Calu3 (cell line): ENCODE results near the gene PRPF8. TPM values are rescaled to one million over a fixed set of nuclear protein-coding genes. Genes with fewer than 3 reads are reported as not detected.

Experiments
- BruUV-seq: library from RNA; stranded (reverse); fragments of 400-500 nt; replicated peaks from 2 replicates; lab custom pipeline; 2021; lab: Mats Ljungman, UMichigan
- CTCF ChIA-PET: fragments of 300-600 bp; sonication (Branson Sonifier 250); formaldehyde crosslinking; loops from one replicate; lab custom pipeline; 2022; ENCODE audit warnings: antibody characterized with exemption; lab: Charles Lee
- DNase-seq: peaks from one replicate; pipeline ENCODE4 v3.0.0; 2022
- H3K27ac Mint-ChIP-seq: one replicate; pipeline ENCODE4 v1.8.0; 2022; ENCODE audit warnings: mixed read lengths; ENCODE audit not compliant: unreplicated experiment
- H3K27me3 Mint-ChIP-seq: one replicate; pipeline ENCODE4 v1.8.0; 2022; ENCODE audit warnings: mixed read lengths; ENCODE audit not compliant: unreplicated experiment
- H3K36me3 Mint-ChIP-seq: one replicate; pipeline ENCODE4 v1.8.0; 2022; ENCODE audit warnings: mild to moderate bottlenecking, moderate library complexity, mixed read lengths; ENCODE audit not compliant: insufficient read depth, unreplicated experiment
- H3K4me1 Mint-ChIP-seq: one replicate; pipeline ENCODE4 v1.8.0; 2022; ENCODE audit warnings: mild to moderate bottlenecking, low read depth, mixed read lengths; ENCODE audit not compliant: unreplicated experiment
- H3K4me3 Mint-ChIP-seq: one replicate; pipeline ENCODE4 v1.8.0; 2022; ENCODE audit warnings: mild to moderate bottlenecking, low read depth, moderate library complexity, mixed read lengths; ENCODE audit not compliant: unreplicated experiment
- H3K9me3 Mint-ChIP-seq: one replicate; pipeline ENCODE4 v1.8.0; 2022; ENCODE audit warnings: low read depth, mixed read lengths; ENCODE audit not compliant: unreplicated experiment
- CTCF ChIP-seq: fragments of 200-600 bp; IDR thresholded peaks from one replicate; pipeline ENCODE4 v1.8.0; 2022; ENCODE audit warnings: antibody characterized with exemption; ENCODE audit not compliant: unreplicated experiment
- intact Hi-C: fragments of 100-400 bp; cut with micrococcal nuclease; formaldehyde crosslinking; loops from one replicate; pipeline ENCODE4 v1.10.0; 2022; ENCODE audit not compliant: unreplicated experiment
- total RNA-seq: library from RNA; stranded (reverse); gene quantifications from 2 replicates; pipeline ENCODE4 v1.2.3, GENCODE V29; 2022

Gene PRPF8
- total RNA-seq, 1 experiment from 2014 or later: 206 TPM

- Mint-ChIP-seq H3K27ac (no peak overlapping the region), H3K4me3 (no peak overlapping the region), H3K36me3 (no peaks in the 10 kb centered on the region)
Measured at GRCh38 chr17:1620486-1620885, 64.2 kb downstream of the PRPF8 start.

DNA sequence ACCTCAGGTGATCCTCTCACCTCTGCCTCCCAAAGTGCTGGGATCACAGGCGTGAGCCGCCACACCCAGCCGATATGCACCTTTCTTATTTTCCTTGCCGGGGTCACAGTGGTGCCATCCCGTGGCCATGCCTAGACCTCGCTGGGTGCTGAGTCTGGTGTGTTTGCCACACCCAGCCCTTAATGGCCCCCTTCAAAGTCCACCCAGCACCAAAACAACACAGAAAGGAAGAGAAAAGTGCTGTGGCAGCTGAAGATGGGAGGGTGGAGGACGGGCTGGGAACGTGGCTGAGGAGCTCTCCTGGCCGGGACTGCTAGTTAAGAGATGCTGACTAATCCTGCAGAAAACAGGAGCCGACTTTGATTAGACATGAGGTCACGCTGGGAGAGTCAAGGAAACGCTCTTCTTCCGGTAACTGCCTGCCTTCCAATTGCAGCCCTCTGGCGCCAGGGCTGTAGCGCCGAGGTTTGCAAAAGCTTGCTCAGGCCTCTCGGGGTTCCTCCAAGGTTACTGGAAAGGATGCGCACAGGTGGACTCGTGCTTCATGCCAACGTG lies 67.0 kb downstream of the PRPF8 start:
- BruUV-seq: no TSS peak
- Mint-ChIP-seq H3K4me1 (peaks cover 8% of the 10 kb centered on the region), H3K27ac (peak overlapping the region; percentile 47), H3K4me3 (peak overlapping the region; percentile 34), H3K36me3 (no peaks in the 10 kb centered on the region), H3K27me3 (no peaks in the 10 kb centered on the region), H3K9me3 (no peaks in the 10 kb centered on the region)
- TF ChIP-seq CTCF: no peak
- intact Hi-C loops: no loop called here
- DNase-seq: peak; percentile 61
- CTCF ChIA-PET: interaction anchor here (0.5 to 1.2 kb wide), 3 partner anchors 13 to 541 kb away, joined by 3 to 6 read pairs (median 4); no protein-coding TSS in a partner anchor

More at GRCh38 chr17:1620486-1620885, 64.2 kb downstream of the PRPF8 start:
- no peak for TF ChIP-seq CTCF
- H3K4me1 Mint-ChIP-seq: peaks cover 8% of the 10 kb centered on the region
- no peaks in the 10 kb centered on the region for H3K27me3 Mint-ChIP-seq
- CTCF ChIA-PET: no interaction called here
- intact Hi-C loops: no loop called here
- H3K9me3 Mint-ChIP-seq: no peaks in the 10 kb centered on the region
- BruUV-seq: no TSS peak
- DNase-seq: no peak

- no peaks in the 10 kb centered on the region for H3K9me3 Mint-ChIP-seq
- H3K4me3 Mint-ChIP-seq: no peak overlapping the region
- TF ChIP-seq CTCF: no peak
- CTCF ChIA-PET: interaction anchor here (0.7 kb wide), 1 partner anchor 9 kb away, joined by 10 read pairs; no protein-coding TSS in a partner anchor
- H3K36me3 Mint-ChIP-seq: no peaks in the 10 kb centered on the region
- H3K27me3 Mint-ChIP-seq: no peaks in the 10 kb centered on the region
- BruUV-seq: no TSS peak
- H3K4me1 Mint-ChIP-seq: peaks cover 8% of the 10 kb centered on the region
- no peak overlapping the region for H3K27ac Mint-ChIP-seq
- DNase-seq: no peak
- intact Hi-C loops: no loop called here
Measured at GRCh38 chr17:1616101-1616500, 68.6 kb downstream of the PRPF8 start.

DNA sequence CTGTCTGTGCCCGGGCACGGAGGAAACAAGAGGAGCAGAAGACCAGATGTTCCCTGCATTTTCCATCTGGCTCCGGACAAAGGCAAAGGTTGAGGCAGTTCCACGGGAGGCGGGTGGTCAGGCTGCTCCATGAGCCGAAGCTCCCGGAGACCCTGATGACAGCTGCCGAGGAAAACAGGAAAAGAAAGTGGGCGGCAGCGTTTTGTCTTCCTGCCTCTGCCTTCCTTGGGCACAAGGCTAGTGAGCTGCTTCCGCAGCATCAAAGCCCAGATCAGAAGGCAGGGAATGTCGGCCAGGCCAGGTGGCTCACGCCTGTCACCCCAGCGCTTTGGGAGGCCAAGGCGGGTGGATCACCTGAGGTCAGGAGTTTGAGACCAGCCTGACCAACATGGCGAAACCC lies 72.3 kb downstream of the PRPF8 start:
- TF ChIP-seq CTCF: no peak
- CTCF ChIA-PET: no interaction called here
- H3K4me3 Mint-ChIP-seq: no peak overlapping the region
- H3K4me1 Mint-ChIP-seq: peaks cover 2% of the 10 kb centered on the region
- no peaks in the 10 kb centered on the region for H3K36me3 Mint-ChIP-seq
- no peaks in the 10 kb centered on the region for H3K9me3 Mint-ChIP-seq
- no TSS peak for BruUV-seq
- no peak for DNase-seq
- H3K27me3 Mint-ChIP-seq: no peaks in the 10 kb centered on the region
- H3K27ac Mint-ChIP-seq: no peak overlapping the region
- intact Hi-C loops: no loop called here
